ENCODE measurements around the gene MTR.

MTR gene

DNA sequence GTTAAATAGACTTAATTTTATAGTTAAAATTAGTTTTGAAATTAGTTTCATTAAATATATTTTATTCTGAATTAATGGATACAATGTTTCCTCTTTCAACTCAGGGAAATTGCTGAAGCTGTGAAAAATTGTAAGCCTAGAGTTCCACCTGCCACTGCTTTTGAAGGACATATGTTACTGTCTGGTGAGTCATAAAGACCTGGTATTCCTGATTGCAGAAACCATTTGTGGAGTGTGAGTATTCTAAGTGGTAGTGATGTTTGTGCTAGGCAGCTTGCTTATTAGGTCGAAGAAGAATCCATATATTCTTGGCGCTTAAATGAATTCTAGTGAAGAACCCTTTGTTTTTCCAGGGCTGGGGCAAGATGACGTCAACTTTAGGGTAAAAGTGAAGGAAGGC, 34.0 kb downstream of the MTR start:
- Mint-ChIP-seq H3K27ac (no peak overlapping the region), H3K4me1 (ENCODE audit: low read depth) (no peaks in the 10 kb centered on the region), H3K36me3 (ENCODE audit: low read depth) (peaks cover 99% of the 10 kb centered on the region), H3K27me3 (no peaks in the 10 kb centered on the region), H3K4me3 (no peak overlapping the region), H3K9me3 (no peaks in the 10 kb centered on the region)
- intact Hi-C loops (cut with micrococcal nuclease): loop anchor here (10.0 kb wide), 1 partner anchor 244 kb away; no protein-coding TSS in a partner anchor

DNA sequence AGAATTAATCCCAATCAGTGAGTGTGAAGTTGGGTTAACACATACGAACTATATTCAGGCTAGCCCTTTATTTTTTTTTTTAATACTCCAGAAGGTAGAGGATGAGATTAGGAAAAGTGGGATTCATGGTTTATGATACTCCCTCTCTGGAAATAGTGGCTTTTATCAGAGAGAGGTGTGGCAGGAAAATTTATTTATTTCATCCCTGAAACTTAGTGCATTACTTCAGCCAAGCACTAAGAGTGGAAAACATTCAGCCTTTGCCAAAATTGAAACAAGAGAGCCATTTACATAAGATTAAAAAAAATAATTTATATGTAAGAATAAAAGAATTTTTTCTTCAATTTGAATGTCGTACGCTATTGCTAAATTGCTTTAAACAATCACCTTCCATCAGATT, 35.0 kb downstream of the MTR start:
- no peak overlapping the region for H3K4me3 Mint-ChIP-seq
- intact Hi-C loops (cut with micrococcal nuclease): no loop called here
- no peaks in the 10 kb centered on the region for H3K4me1 Mint-ChIP-seq (ENCODE audit: low read depth)
- no peaks in the 10 kb centered on the region for H3K27me3 Mint-ChIP-seq
- H3K27ac Mint-ChIP-seq: no peak overlapping the region
- H3K36me3 Mint-ChIP-seq (ENCODE audit: low read depth): peaks cover 97% of the 10 kb centered on the region
- H3K9me3 Mint-ChIP-seq: no peaks in the 10 kb centered on the region

DNA sequence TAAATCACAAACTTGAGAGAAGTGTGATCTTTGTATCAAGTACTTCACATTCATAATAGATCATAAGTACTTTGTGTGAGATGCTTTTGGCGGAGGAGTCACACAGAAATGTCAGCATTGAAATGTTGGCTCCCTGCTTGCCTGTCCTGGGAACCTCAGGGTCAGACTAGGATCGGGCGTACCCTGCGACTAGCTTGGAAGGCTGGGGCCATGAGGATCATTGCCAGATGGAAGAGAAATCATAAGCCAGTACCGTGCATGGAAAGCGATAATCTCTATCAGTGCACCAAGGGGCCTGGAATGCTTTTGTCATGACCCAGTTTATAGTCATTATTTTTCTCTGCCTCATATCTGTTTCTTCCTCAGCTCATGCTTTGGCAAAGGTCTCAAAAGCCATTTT, 35.5 kb downstream of the MTR start:
- Mint-ChIP-seq H3K9me3 (no peaks in the 10 kb centered on the region), H3K27ac (no peak overlapping the region), H3K4me3 (no peak overlapping the region), H3K4me1 (ENCODE audit: low read depth) (no peaks in the 10 kb centered on the region), H3K36me3 (ENCODE audit: low read depth) (peaks cover 97% of the 10 kb centered on the region), H3K27me3 (no peaks in the 10 kb centered on the region)
- intact Hi-C loops (cut with micrococcal nuclease): no loop called here

DNA sequence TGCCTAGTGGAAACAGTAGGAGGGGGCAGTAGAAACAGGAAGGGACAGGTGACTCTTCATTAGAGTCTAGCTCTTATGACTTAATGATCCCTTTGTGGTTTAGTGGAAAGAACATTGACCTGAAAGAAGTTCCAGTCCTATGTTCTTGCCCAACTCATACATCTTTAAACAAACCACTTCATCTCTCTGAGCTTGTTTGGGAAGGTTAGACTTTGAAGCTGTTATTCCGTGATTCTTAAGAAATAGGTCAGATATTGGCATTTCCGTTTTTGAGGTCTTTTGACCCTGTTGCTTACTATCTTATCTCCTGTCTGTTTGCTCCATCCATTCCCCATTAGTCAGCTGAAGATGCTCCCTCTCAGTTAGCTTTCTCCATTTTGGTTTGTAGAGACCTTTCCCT, 38.5 kb downstream of the MTR start:
- Mint-ChIP-seq H3K4me1 (ENCODE audit: low read depth) (peaks cover 7% of the 10 kb centered on the region), H3K27ac (no peak overlapping the region)

DNA sequence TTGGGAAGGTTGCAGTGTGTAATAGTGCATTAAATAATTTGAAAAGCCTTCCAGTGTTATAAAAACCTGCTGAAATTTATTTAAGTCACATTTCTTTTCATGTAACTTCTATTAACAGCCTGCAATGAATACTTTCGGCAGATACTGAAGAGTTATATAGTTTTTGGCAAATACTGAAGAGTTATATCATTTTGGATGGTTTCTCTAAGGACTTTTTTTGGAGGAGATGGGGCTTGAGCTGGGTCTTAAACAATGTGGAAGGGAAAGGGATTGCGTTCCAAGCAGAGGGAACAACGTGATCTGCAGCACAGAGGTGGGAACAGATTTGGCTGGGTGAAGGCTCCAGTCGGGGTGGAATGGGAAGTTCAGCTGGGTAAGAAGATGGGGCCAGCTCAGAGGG, 39.8 kb downstream of the MTR start:
- H3K4me3 Mint-ChIP-seq: no peak overlapping the region
- peaks cover 85% of the 10 kb centered on the region for H3K36me3 Mint-ChIP-seq (ENCODE audit: low read depth)
- peaks cover 7% of the 10 kb centered on the region for H3K4me1 Mint-ChIP-seq (ENCODE audit: low read depth)
- intact Hi-C loops (cut with micrococcal nuclease): no loop called here
- H3K27me3 Mint-ChIP-seq: no peaks in the 10 kb centered on the region
- no peaks in the 10 kb centered on the region for H3K9me3 Mint-ChIP-seq
- no peak overlapping the region for H3K27ac Mint-ChIP-seq

More for the DNA sequence above, 38.5 kb downstream of the MTR start:
- no peak overlapping the region for H3K4me3 Mint-ChIP-seq
- intact Hi-C loops (cut with micrococcal nuclease): no loop called here
- H3K27me3 Mint-ChIP-seq: no peaks in the 10 kb centered on the region
- H3K9me3 Mint-ChIP-seq: no peaks in the 10 kb centered on the region
- H3K36me3 Mint-ChIP-seq (ENCODE audit: low read depth): peaks cover 93% of the 10 kb centered on the region

DNA sequence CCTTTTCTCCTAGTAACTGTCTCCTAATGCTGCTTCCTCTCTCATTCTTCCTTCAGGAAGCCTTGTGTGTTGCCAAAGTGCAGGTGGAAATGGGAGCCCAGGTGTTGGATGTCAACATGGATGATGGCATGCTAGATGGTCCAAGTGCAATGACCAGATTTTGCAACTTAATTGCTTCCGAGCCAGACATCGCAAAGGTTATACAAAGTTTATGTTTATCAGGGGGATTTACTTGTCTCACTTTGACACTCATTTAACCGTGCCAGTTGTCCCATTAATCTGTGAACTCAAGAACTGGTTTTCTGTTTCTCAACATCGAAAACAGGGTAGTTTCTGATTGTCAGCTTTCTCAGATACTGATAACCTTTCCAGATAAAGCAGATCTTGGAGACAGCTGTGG, 40.4 kb downstream of the MTR start:
- no peaks in the 10 kb centered on the region for H3K27me3 Mint-ChIP-seq
- H3K4me3 Mint-ChIP-seq: no peak overlapping the region
- intact Hi-C loops (cut with micrococcal nuclease): no loop called here
- H3K9me3 Mint-ChIP-seq: no peaks in the 10 kb centered on the region
- peaks cover 7% of the 10 kb centered on the region for H3K4me1 Mint-ChIP-seq (ENCODE audit: low read depth)
- no peak overlapping the region for H3K27ac Mint-ChIP-seq
- peaks cover 85% of the 10 kb centered on the region for H3K36me3 Mint-ChIP-seq (ENCODE audit: low read depth)

DNA sequence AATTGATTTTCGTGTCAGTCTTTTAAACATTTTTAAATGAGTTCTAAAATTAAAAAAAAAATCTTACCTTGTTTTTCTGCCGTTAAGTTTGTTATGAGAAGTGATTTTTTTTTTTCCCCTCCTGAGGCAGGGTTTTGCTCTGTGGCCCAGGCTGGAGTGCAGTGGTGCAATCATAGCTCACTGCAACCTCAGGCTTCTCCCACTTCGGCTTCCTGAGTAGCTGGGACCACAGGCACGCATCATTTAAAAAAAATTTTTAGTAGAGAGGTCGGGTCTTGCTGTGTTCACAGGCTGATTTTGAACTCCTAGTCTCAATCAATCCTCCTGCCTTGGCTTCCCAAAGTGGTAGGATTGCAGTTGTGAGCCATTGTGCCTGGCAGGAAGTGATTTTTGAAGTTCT, 41.1 kb downstream of the MTR start:
- intact Hi-C loops (cut with micrococcal nuclease): no loop called here
- H3K4me3 Mint-ChIP-seq: no peak overlapping the region
- peak overlapping the region; percentile 63 for H3K27ac Mint-ChIP-seq
- no peaks in the 10 kb centered on the region for H3K27me3 Mint-ChIP-seq
- peaks cover 80% of the 10 kb centered on the region for H3K36me3 Mint-ChIP-seq (ENCODE audit: low read depth)
- H3K9me3 Mint-ChIP-seq: no peaks in the 10 kb centered on the region
- peaks cover 7% of the 10 kb centered on the region for H3K4me1 Mint-ChIP-seq (ENCODE audit: low read depth)

DNA sequence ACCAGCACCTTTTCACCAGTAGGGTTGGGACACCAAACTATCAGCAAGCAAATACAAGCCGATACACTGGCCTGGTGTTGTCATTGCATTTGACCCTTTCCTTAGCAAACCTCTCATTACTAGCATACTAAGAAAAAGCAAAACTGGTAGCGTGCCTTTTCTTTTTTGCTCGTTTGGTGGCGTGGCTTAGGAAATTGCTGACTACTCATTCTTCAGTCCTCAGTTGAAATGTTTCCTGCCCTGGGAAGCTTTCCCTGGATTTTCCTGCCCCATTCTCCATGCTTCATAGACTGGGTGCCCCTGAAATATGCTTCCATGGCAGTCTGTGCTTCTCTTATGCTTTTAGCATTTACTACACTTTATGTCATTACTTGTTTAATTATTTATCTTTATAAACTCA, 42.0 kb downstream of the MTR start:
- intact Hi-C loops (cut with micrococcal nuclease): no loop called here
- H3K4me1 Mint-ChIP-seq (ENCODE audit: low read depth): peaks cover 7% of the 10 kb centered on the region
- no peaks in the 10 kb centered on the region for H3K9me3 Mint-ChIP-seq
- no peaks in the 10 kb centered on the region for H3K27me3 Mint-ChIP-seq
- H3K27ac Mint-ChIP-seq: no peak overlapping the region
- H3K36me3 Mint-ChIP-seq (ENCODE audit: low read depth): peaks cover 70% of the 10 kb centered on the region
- H3K4me3 Mint-ChIP-seq: no peak overlapping the region

DNA sequence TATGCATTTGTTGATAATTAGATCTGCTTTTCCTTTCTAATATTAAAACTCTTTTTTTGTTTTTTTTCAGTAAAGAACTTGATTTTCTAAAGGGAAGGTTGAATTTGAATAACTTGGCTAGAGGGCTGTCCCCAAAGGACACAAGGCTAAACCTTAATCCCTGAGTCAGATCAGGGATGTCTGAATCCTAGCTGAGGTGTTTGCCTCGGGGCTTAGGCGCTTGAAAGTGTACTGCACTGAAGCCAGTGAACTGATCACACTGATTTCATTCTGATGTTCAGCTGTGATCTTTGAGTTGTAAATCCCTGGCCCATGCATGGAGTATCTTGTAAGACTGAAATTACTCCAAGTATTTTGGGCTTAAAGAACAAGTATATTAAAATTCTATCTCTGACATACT, 42.8 kb downstream of the MTR start:
- Mint-ChIP-seq H3K36me3 (ENCODE audit: low read depth) (peaks cover 62% of the 10 kb centered on the region), H3K27me3 (no peaks in the 10 kb centered on the region), H3K4me3 (no peak overlapping the region), H3K9me3 (no peaks in the 10 kb centered on the region), H3K27ac (no peak overlapping the region), H3K4me1 (ENCODE audit: low read depth) (peaks cover 7% of the 10 kb centered on the region)
- intact Hi-C loops (cut with micrococcal nuclease): no loop called here

DNA sequence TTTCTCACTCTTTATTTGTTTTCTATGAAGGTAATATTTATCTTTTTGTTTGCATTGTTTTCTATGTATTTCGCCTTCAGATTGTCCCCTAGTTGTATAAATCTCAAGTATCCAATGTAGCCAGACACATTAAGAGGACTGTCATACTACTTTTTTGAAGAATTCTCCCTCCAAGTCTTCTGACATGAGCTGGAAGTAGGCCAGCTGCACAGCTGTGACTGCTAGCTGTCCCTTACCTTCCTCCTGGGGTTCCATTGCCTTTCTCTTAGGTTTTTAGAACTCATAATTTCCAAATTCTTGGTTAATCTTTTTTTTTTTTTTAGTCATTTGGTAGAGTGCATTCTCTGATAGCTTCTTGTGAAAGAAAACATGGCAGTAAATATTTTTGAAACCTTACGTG, 46.2 kb downstream of the MTR start:
- Mint-ChIP-seq H3K27ac (no peak overlapping the region), H3K36me3 (ENCODE audit: low read depth) (peaks cover 31% of the 10 kb centered on the region), H3K27me3 (no peaks in the 10 kb centered on the region), H3K4me1 (ENCODE audit: low read depth) (peaks cover 4% of the 10 kb centered on the region), H3K9me3 (no peaks in the 10 kb centered on the region), H3K4me3 (no peak overlapping the region)
- intact Hi-C loops (cut with micrococcal nuclease): no loop called here

DNA sequence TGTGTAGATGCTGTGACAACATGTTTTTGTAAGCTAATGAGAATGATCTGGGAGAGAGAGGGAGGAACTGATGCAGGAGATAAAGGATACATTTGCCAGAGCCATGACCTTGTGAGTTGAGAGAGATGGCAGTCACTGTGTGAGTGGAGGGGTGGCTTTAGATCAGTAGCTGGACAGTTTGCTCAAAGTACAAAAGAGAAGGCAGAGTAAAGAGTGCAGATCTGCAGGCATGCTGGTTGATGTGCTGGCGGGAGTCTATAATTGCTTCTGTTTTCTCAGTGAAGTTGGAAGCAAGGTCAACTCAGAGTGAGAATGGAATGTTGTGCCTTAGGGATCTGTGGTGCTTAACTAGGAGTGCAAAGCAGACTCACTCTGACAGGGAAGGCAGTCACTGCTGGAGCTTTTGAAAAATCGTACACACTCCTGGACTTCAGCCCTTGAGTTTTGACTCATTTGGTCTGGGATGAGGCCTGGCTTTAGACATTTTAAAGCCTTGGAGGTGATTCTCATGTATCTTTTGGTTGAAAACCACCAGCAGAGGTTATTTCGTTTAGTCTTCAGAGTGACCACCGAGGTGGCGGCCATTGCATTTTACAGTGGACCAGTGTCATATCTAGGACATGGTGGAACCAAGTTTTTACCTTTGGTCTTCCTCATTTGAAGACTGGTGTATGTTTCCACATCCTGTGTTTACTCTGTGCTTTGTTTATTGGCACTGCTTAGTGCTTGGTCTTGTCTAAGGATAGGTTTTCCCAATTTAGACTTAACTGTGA, 49.6 kb downstream of the MTR start:
- no peaks in the 10 kb centered on the region for H3K27me3 Mint-ChIP-seq
- H3K36me3 Mint-ChIP-seq (ENCODE audit: low read depth): peaks cover 36% of the 10 kb centered on the region
- no peak overlapping the region for H3K4me3 Mint-ChIP-seq
- peaks cover 14% of the 10 kb centered on the region for H3K4me1 Mint-ChIP-seq (ENCODE audit: low read depth)
- H3K27ac Mint-ChIP-seq: no peak overlapping the region
- intact Hi-C loops (cut with micrococcal nuclease): no loop called here
- no peaks in the 10 kb centered on the region for H3K9me3 Mint-ChIP-seq

DNA sequence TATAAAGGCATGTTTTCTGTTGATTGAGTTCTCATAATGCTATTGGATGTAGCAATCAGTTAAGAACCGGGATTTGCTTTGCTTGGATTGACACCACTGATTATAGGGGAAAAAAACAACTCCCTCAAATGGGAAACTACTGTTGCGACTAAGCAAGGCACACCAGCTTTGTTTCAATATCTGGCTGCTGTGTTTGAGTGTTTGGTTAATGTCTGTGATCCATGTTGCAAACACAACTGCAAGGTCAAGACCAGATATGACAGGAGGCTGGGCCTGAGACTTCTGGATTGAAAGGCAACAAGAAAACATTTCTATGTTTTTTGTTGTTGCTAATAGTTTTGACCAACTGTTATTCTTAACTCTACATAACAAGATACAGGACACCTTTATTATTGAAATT, 50.7 kb downstream of the MTR start:
- H3K9me3 Mint-ChIP-seq: no peaks in the 10 kb centered on the region
- H3K4me3 Mint-ChIP-seq: no peak overlapping the region
- H3K27me3 Mint-ChIP-seq: no peaks in the 10 kb centered on the region
- peaks cover 14% of the 10 kb centered on the region for H3K4me1 Mint-ChIP-seq (ENCODE audit: low read depth)
- intact Hi-C loops (cut with micrococcal nuclease): no loop called here
- H3K36me3 Mint-ChIP-seq (ENCODE audit: low read depth): peaks cover 37% of the 10 kb centered on the region
- H3K27ac Mint-ChIP-seq: no peak overlapping the region

DNA sequence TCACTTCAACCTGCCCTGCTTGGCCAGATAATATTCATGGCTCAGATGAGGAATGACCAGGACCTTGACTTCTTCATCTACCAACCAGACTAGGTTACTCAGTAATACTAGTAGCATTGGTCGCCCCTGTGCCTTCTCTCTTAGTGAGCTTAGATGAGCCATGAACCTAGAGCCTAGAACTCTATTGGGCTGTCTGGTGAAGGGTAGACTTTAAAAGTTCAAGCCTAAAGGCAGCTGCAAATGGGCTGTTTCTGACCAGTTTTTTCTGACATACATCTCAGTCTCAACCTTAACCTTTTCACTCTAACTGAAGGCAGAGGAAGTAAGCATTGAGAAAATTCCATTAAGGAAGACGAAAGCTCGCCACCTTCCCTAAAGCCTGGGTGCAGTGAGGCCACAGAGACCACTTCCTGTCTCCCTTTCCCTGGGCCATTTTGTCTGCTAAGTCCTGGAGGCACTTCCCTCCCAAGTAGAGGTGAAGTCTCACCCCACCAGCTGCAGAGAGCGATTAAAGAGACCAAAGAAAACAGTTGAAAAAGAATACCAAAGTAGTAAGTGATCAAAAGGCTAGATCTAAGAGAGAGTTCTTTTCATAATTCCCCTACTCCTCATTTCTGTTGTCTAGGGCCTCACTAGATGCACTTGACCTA, 53.3 kb downstream of the MTR start:
- no peaks in the 10 kb centered on the region for H3K9me3 Mint-ChIP-seq
- H3K36me3 Mint-ChIP-seq (ENCODE audit: low read depth): peaks cover 55% of the 10 kb centered on the region
- intact Hi-C loops (cut with micrococcal nuclease): no loop called here
- H3K27me3 Mint-ChIP-seq: no peaks in the 10 kb centered on the region
- peaks cover 14% of the 10 kb centered on the region for H3K4me1 Mint-ChIP-seq (ENCODE audit: low read depth)
- no peak overlapping the region for H3K4me3 Mint-ChIP-seq
- H3K27ac Mint-ChIP-seq: peak overlapping the region; percentile 26

DNA sequence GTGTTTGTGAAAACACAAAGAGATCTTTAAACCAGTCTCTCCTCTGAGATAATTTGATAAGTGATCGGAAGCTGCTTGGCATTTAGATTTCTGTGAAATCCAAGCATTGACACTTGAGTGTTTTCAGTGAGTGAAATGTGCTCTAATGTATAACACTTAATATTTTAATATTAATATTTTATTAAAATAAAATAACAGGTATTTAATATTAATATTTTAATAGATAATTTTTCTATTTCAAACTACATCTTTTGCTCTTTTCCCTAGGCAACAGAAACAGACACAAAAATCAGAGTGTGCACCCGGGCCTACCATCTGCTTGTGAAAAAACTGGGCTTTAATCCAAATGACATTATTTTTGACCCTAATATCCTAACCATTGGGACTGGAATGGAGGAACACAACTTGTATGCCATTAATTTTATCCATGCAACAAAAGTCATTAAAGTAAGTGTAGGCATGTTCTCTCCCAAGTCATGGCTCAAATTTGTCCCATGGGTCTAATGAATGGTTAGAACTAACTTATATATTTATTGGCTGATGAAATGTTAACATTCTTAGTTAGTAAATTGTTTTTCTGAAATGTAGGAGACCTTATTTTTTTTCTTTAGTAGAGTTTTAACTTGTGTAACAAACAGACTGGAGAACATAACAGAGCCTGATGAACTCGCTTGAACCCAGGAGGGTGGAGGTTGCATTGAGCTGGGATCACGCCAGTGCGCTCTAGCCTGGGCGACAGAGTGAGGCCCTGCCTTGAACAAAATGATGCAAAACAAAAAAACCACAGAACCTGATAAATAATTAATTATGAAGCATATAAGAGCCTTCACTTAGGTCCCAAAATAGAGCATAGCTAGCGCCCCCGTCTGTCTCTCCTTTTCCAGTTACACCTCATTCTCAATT, 55.2 kb downstream of the MTR start:
- Mint-ChIP-seq H3K36me3 (ENCODE audit: low read depth) (peaks cover 55% of the 10 kb centered on the region), H3K4me1 (ENCODE audit: low read depth) (peaks cover 19% of the 10 kb centered on the region), H3K27ac (no peak overlapping the region), H3K9me3 (no peaks in the 10 kb centered on the region), H3K27me3 (no peaks in the 10 kb centered on the region), H3K4me3 (no peak overlapping the region)
- intact Hi-C loops (cut with micrococcal nuclease): no loop called here
